ENCODE data around the gene BIN1. TPM values are rescaled to one million over a fixed set of nuclear protein-coding genes. Genes with fewer than 3 reads are reported as not detected.

BIN1 gene
- total RNA-seq, 2 experiments from 2014 or later: 1.5 to 14.1 TPM

DNA sequence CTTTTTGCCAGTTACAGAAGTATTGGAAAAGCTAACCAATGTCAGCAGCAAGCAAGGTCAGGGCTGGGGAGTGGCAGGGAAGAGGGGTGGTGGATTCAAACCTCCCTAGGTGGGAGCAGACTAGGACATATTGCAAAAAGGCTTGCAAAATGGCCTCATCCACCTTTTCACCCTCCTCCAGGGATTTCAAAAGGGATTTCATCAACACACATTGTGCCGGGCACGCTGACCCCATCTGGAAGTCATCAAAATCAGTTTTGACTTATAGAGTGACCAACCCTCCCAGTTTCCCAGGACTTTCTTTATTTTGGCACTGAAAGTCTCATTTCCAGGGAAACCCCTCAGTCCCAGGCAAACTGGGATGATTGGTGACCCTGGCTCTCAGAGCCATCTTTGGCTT lies 94.7 kb downstream of the BIN1 start:
- no peaks in the 10 kb centered on the region for H3K79me2 ChIP-seq (ENCODE audit: insufficient read depth, low read depth, low read length)
- CTCF ChIA-PET (ENCODE audit: unreplicated experiment): no interaction called here
- BruUV-seq (replicated peaks): no TSS peak

DNA sequence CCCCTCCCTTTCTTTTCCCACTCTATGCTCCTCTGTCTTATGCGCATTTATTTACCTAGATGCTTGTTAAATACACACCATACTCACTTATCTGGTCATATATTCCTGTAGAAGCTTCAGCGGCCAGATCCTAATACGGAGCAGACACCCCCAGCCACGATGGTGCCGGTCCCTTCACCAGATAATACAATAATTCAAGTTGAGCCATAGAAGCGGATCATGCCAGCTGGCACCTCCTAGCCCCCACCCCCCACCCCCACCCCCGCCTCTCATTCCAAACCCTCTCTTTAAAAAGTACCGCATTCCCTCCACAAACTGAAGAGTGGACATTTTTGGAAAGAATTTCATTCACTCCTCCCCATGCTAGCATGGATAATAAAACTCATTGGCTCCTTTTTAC lies 95.2 kb downstream of the BIN1 start:
- H3K4me1 ChIP-seq (ENCODE audit: insufficient read depth, low read length, poor library complexity, severe bottlenecking): no peaks in the 10 kb centered on the region

More for the DNA sequence above, 94.7 kb downstream of the BIN1 start:
- no peak overlapping the region for H2AFZ ChIP-seq (ENCODE audit: low read length)
- no peaks in the 10 kb centered on the region for H4K20me1 ChIP-seq (ENCODE audit: insufficient read depth, low read length)
- H3K9me2 ChIP-seq (ENCODE audit: insufficient read depth, low read length): no peaks in the 10 kb centered on the region
- H3K4me1 ChIP-seq (ENCODE audit: insufficient read depth, low read length, poor library complexity, severe bottlenecking): no peaks in the 10 kb centered on the region
- TF ChIP-seq CTCF (conservative IDR thresholded peaks at IDR 0.05; ENCODE audit: low read length): no peak
- no peak for TF ChIP-seq EZH2phosphoT487 (IDR thresholded peaks at IDR 0.05; ENCODE audit: borderline replicate concordance, low read depth, low read length)
- no peak overlapping the region for H3K27ac ChIP-seq (ENCODE audit: low read depth, low read length, poor library complexity, severe bottlenecking)
- H3K36me3 ChIP-seq (ENCODE audit: insufficient read depth, low read length): no peaks in the 10 kb centered on the region
- POLR2A ChIA-PET: no interaction called here
- no peak overlapping the region for H3K4me3 ChIP-seq (ENCODE audit: low read depth, low read length, poor library complexity, severe bottlenecking)
- intact Hi-C loops (cut with micrococcal nuclease; ENCODE audit: unreplicated experiment): no loop called here
- H3K9me3 ChIP-seq (ENCODE audit: low read length): no peaks in the 10 kb centered on the region
- no peak for DNase-seq (ENCODE audit: low spot score)
- no peak overlapping the region for H3K4me2 ChIP-seq (ENCODE audit: low read length)

DNA sequence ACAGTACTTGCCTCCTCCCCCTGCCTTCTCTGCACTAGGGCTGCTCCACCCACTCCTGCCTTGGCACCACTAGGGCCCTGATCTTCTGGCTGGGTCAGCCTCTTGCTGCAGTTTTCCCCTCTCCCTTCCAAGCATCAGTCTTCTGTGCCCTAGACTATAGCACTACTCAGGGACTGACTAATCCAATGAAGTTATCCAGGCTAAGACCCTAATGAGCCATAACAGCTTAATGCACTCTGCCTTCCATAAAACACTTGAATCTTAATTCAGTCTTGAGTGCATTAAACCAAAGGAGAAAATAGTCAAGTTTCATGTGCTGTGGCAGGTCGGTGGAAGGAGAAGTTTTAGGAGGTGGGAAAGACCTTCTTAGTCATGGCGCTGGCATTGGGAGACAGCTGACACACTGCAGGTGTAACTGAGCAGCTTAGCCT lies 95.7 kb downstream of the BIN1 start:
- no peak overlapping the region for H3K4me3 ChIP-seq (ENCODE audit: low read depth, low read length, poor library complexity, severe bottlenecking)
- no peaks in the 10 kb centered on the region for H4K20me1 ChIP-seq (ENCODE audit: insufficient read depth, low read length)
- no peaks in the 10 kb centered on the region for H3K9me3 ChIP-seq (ENCODE audit: low read length)
- no peaks in the 10 kb centered on the region for H3K36me3 ChIP-seq (ENCODE audit: insufficient read depth, low read length)
- H3K27ac ChIP-seq (ENCODE audit: low read depth, low read length, poor library complexity, severe bottlenecking): no peak overlapping the region
- H3K9me2 ChIP-seq (ENCODE audit: insufficient read depth, low read length): no peaks in the 10 kb centered on the region
- H2AFZ ChIP-seq (ENCODE audit: low read length): no peak overlapping the region
- ChIA-PET CTCF (ENCODE audit: unreplicated experiment) (no interaction called here), POLR2A (no interaction called here)
- intact Hi-C loops (cut with micrococcal nuclease; ENCODE audit: unreplicated experiment): no loop called here
- no peak overlapping the region for H3K4me2 ChIP-seq (ENCODE audit: low read length)
- no TSS peak for BruUV-seq (replicated peaks)
- DNase-seq (ENCODE audit: low spot score): no peak
- TF ChIP-seq CTCF (conservative IDR thresholded peaks at IDR 0.05; ENCODE audit: low read length) (no peak), EZH2phosphoT487 (IDR thresholded peaks at IDR 0.05; ENCODE audit: borderline replicate concordance, low read depth, low read length) (no peak)
- H3K79me2 ChIP-seq (ENCODE audit: insufficient read depth, low read depth, low read length): no peaks in the 10 kb centered on the region
- H3K4me1 ChIP-seq (ENCODE audit: insufficient read depth, low read length, poor library complexity, severe bottlenecking): no peaks in the 10 kb centered on the region

More for the DNA sequence above, 95.2 kb downstream of the BIN1 start:
- H3K36me3 ChIP-seq (ENCODE audit: insufficient read depth, low read length): no peaks in the 10 kb centered on the region
- no peak overlapping the region for H3K4me3 ChIP-seq (ENCODE audit: low read depth, low read length, poor library complexity, severe bottlenecking)
- no peaks in the 10 kb centered on the region for H3K9me2 ChIP-seq (ENCODE audit: insufficient read depth, low read length)
- no peak overlapping the region for H3K4me2 ChIP-seq (ENCODE audit: low read length)
- no peak overlapping the region for H3K27ac ChIP-seq (ENCODE audit: low read depth, low read length, poor library complexity, severe bottlenecking)
- H2AFZ ChIP-seq (ENCODE audit: low read length): no peak overlapping the region
- no peaks in the 10 kb centered on the region for H3K9me3 ChIP-seq (ENCODE audit: low read length)
- CTCF ChIA-PET (ENCODE audit: unreplicated experiment): no interaction called here
- BruUV-seq (replicated peaks): no TSS peak
- POLR2A ChIA-PET: no interaction called here
- no peak for TF ChIP-seq EZH2phosphoT487 (IDR thresholded peaks at IDR 0.05; ENCODE audit: borderline replicate concordance, low read depth, low read length)
- TF ChIP-seq CTCF (conservative IDR thresholded peaks at IDR 0.05; ENCODE audit: low read length): no peak
- intact Hi-C loops (cut with micrococcal nuclease; ENCODE audit: unreplicated experiment): no loop called here
- no peak for DNase-seq (ENCODE audit: low spot score)
- no peaks in the 10 kb centered on the region for H3K79me2 ChIP-seq (ENCODE audit: insufficient read depth, low read depth, low read length)
- H4K20me1 ChIP-seq (ENCODE audit: insufficient read depth, low read length): no peaks in the 10 kb centered on the region
